ENCODE data around the gene USP38.
"Not testable (repeated sequence)": the region's sequence is repeated elsewhere in the genome, so short reads cannot be mapped to it uniquely, and the experiment has no call there.

Gene USP38

GRCh38 chr4:143232277-143232676 is 47.6 kb downstream of the USP38 start:
- no peak for TF ChIP-seq CTCF (IDR thresholded peaks at IDR 0.05; ENCODE audit: control insufficient read depth, insufficient read depth, low read depth, low read length, missing control alignments)
- DNase-seq (ENCODE audit: low read depth), result no peak
- H3K4me3 ChIP-seq (ENCODE audit: control insufficient read depth, low read depth, low read length), result no peak overlapping the region

GRCh38 chr4:143234153-143234552 is 49.4 kb downstream of the USP38 start:
- no peak overlapping the region for H3K4me3 ChIP-seq (ENCODE audit: control insufficient read depth, low read depth, low read length)
- no peak for TF ChIP-seq CTCF (IDR thresholded peaks at IDR 0.05; ENCODE audit: control insufficient read depth, insufficient read depth, low read depth, low read length, missing control alignments)
- no peak for DNase-seq (ENCODE audit: low read depth)

- DNase-seq (ENCODE audit: low read depth); H3K4me3 ChIP-seq (ENCODE audit: control insufficient read depth, low read depth, low read length): not testable (repeated sequence)
Observed at GRCh38 chr4:143237195-143237594, 52.5 kb downstream of the USP38 start.

GRCh38 chr4:143240939-143241679 is 56.4 kb downstream of the USP38 start:
- H3K4me3 ChIP-seq (ENCODE audit: control insufficient read depth, low read depth, low read length), result no peak overlapping the region
- DNase-seq (ENCODE audit: low read depth), result no peak

GRCh38 chr4:143241892-143242291 is 57.2 kb downstream of the USP38 start:
- no peak for DNase-seq (ENCODE audit: low read depth)
- no peak overlapping the region for H3K4me3 ChIP-seq (ENCODE audit: control insufficient read depth, low read depth, low read length)
- TF ChIP-seq CTCF (IDR thresholded peaks at IDR 0.05; ENCODE audit: control insufficient read depth, insufficient read depth, low read depth, low read length, missing control alignments), result no peak

More at GRCh38 chr4:143240939-143241679, 56.4 kb downstream of the USP38 start:
- no peak for TF ChIP-seq CTCF (IDR thresholded peaks at IDR 0.05; ENCODE audit: control insufficient read depth, insufficient read depth, low read depth, low read length, missing control alignments)

GRCh38 chr4:143243041-143243440 is 58.3 kb downstream of the USP38 start:
- no peak overlapping the region for H3K4me3 ChIP-seq (ENCODE audit: control insufficient read depth, low read depth, low read length)
- TF ChIP-seq CTCF (IDR thresholded peaks at IDR 0.05; ENCODE audit: control insufficient read depth, insufficient read depth, low read depth, low read length, missing control alignments), result no peak
- DNase-seq (ENCODE audit: low read depth), result no peak

GRCh38 chr4:143246977-143247376 is 62.3 kb downstream of the USP38 start:
- DNase-seq (ENCODE audit: low read depth), result no peak
- no peak for TF ChIP-seq CTCF (IDR thresholded peaks at IDR 0.05; ENCODE audit: control insufficient read depth, insufficient read depth, low read depth, low read length, missing control alignments)
- no peak overlapping the region for H3K4me3 ChIP-seq (ENCODE audit: control insufficient read depth, low read depth, low read length)
